Fibroblast of gingiva (primary cell): ENCODE results near the gene CDKL5.

ENCODE experiments used
- DNase-seq: peaks from one replicate; pipeline ENCODE4 v3.0.0-alpha.2; 2011; ENCODE audit warnings: low read depth

Gene CDKL5

GRCh38 chrX:18698737-18699650, 273.6 kb downstream of the CDKL5 start:
- DNase-seq, result peak; percentile 72

GRCh38 chrX:18701621-18702361, 276.4 kb downstream of the CDKL5 start:
- DNase-seq, result peak; percentile 4

DNA sequence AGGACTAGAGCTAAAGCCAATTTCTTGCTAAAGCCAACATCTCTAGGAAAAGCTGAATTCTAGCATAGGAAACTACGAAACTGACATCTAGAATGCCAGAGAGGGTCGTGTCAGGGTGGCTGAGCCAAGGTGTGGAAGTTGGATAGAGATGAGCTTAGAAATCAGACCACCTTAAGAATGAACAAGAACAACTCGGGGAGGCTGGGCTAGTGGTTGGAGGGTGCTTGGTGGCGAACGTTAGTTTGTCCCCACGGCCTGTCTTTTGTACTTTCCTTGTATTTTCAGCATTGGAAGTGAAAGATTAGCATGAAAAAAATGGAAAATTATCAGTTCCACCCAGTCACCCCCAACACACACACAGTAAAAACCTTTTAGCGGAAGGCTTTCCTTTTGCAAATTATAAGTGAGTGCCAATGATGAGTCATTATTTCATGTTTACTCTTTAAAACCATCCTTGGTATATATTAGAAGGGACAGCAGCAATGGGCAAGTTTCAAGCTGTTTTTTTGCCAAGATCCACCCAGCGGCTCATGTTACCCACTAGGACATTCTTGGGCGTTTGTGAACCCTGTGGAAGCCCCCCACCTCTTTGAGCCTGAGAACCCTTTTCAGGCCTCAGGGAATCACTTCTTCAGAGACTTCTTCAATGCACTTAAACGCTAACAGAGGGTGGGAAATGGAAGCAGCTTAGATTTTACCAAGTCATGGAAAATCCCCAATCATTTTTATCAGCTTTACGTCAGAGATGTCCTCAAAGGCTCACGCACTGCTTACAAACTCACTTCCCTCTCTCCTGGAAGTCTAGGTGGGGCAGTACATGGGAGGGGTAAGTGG, 277.2 kb downstream of the CDKL5 start:
- peak; percentile 82 for DNase-seq
